OCI-LY3 (cell line): ENCODE results near the gene VNN1.

Source experiments
- CTCF ChIP-seq: fragments of 200-600, 300-600 bp; sonication (generic); IDR thresholded peaks from 2 replicates; pipeline ENCODE4 v1.5.1; 2014; ENCODE audit warnings: antibody characterized with exemption, low read length, low read depth
- EZH2phosphoT487 ChIP-seq: fragments of 200-600 bp; shearing (Covaris generic); IDR thresholded peaks from 2 replicates; pipeline ENCODE4 v1.6.1; 2018; ENCODE audit warnings: antibody characterized with exemption, mixed run types, low read depth

DNA sequence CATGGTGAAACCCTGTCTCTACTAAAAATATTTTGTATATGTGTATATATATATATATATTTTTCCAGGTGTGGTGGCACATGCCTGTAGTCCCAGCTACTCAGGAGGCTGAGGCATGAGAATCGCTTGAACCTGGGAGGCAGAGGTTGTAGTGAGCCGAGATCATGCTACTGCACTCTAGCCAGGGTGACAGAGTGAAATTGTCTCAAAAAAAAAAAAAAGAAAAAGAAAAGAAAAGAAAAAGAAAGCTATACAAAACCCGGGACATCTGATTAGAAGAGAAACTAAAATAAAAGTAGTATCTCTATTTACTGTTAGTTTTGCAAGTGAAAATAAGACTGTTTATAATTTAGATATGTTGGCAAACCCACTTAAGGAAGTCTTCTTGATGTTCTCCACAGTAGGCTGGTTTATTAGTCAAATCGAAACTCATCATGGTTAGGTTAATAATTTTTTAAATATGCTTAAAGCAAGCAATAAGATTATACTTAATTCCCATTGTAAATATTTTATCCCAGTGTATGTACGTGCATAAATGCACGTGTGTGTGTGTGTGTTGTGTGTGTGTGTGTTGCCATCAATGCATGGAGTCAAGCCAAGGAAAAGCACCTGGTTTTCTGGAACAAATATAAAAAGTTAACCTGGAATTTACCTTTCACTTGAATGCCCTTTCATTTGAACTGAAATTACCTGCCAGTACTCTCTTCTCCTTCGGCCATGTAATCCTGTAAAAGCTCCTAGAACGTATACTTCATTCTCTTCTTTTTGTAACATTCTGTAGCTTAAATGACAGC, 36.8 kb upstream of the VNN1 start:
- TF ChIP-seq CTCF (no peak), EZH2phosphoT487 (no peak)
